ENCODE results near the gene FAM53A. TPM values are rescaled to one million over a fixed set of nuclear protein-coding genes. Genes with fewer than 3 reads are reported as not detected.

The FAM53A gene
- total and polyA plus RNA-seq, 2 of the 13 experiments (the other 11 are each of a cell fraction or from before 2014, with no cell fraction given): 0.48 to 1.1 TPM

GRCh38 chr4:1596393-1596792 is 87.7 kb downstream of the FAM53A start:
- Histone ChIP-seq H2AFZ (ENCODE audit: low read length) (no peak overlapping the region), H4K20me1 (ENCODE audit: insufficient read depth, low read length) (no peaks in the 10 kb centered on the region), H3K36me3 (replicated peaks in 1 of 2; ENCODE audit: control insufficient read depth in 1 of 2, insufficient read depth in 2 of 2, low read length in 2 of 2) (no peaks in the 10 kb centered on the region), H3K4me3 (replicated peaks in 1 of 3; ENCODE audit: insufficient read depth in 1 of 3, low read depth in 2 of 3, low read length in 3 of 3) (no peak overlapping the region), H3K4me1 (ENCODE audit: insufficient read depth, low read length) (no peaks in the 10 kb centered on the region), H3K27ac (ENCODE audit: extremely low read length, insufficient read depth, low read length) (no peak overlapping the region), H3K9me3 (ENCODE audit: low read length) (peaks cover under 1% of the 10 kb centered on the region; the same call in 1 of the 2 replicates), H3K79me2 (ENCODE audit: insufficient read depth, low read length) (no peaks in the 10 kb centered on the region), H3K4me2 (ENCODE audit: low read depth, low read length) (no peak overlapping the region), H3K9ac (ENCODE audit: insufficient read depth, low read depth, low read length) (no peak overlapping the region), H3K27me3 (ENCODE audit: control insufficient read depth in 1 of 2, insufficient read depth in 2 of 2, low read length in 2 of 2) (peaks cover 10 to 42% of the 10 kb centered on the region in 2 experiments)
- FAIRE-seq (no peak), ATAC-seq (no peak), DNase-seq (ENCODE audit: low spot score) (no peak)
- in situ Hi-C loops (cut with HindIII; ENCODE audit: extremely low pct_ligation_motif_present, low pct_unique_long_range_greater_than_20kb): no loop called here
- TF ChIP-seq ZNF737 (CRISPR knock-in tag; IDR thresholded peaks at IDR 0.05; ENCODE audit: borderline replicate concordance) (no peak), NFE2 (CRISPR knock-in tag; IDR thresholded peaks at IDR 0.05) (no peak), TBX3 (IDR thresholded peaks at IDR 0.05; ENCODE audit: borderline replicate concordance) (no peak), TSC22D2 (CRISPR knock-in tag; IDR thresholded peaks at IDR 0.05; ENCODE audit: borderline replicate concordance) (no peak), HOXA7 (CRISPR knock-in tag; IDR thresholded peaks at IDR 0.05) (no peak), TEF (CRISPR knock-in tag; IDR thresholded peaks at IDR 0.05) (no peak), KDM3A (CRISPR knock-in tag; IDR thresholded peaks at IDR 0.05; ENCODE audit: low read depth) (no peak), DNMT3B (CRISPR knock-in tag; conservative IDR thresholded peaks at IDR 0.05) (no peak), ZKSCAN5 (CRISPR knock-in tag; IDR thresholded peaks at IDR 0.05) (no peak), SRSF9 (IDR thresholded peaks at IDR 0.05; ENCODE audit: borderline replicate concordance, insufficient read depth, low read depth, low read length, poor library complexity, severe bottlenecking) (no peak), HNRNPUL1 (IDR thresholded peaks at IDR 0.05; ENCODE audit: low read depth, low read length) (no peak), FOXP1 (IDR thresholded peaks at IDR 0.05) (no peak), FOXP1 (CRISPR knock-in tag; IDR thresholded peaks at IDR 0.05) (no peak), RARG (CRISPR knock-in tag; IDR thresholded peaks at IDR 0.05; ENCODE audit: low read depth) (no peak), ZBTB40 (IDR thresholded peaks at IDR 0.05) (no peak), ZBTB40 (CRISPR knock-in tag; IDR thresholded peaks at IDR 0.05) (no peak), ZNF883 (CRISPR knock-in tag; IDR thresholded peaks at IDR 0.05; ENCODE audit: not compliant biosample characterization) (no peak)
- BruUV-seq (replicated peaks): no TSS peak
- intact Hi-C loops (cut with micrococcal nuclease; ENCODE audit: unreplicated experiment): no loop called here
- ChIA-PET CTCF (ENCODE audit: low intra/inter-chr PET ratio, low total read pairs) (no interaction called here), POLR2A (no interaction called here)
- WGBS (ENCODE audit: low lambda C conversion rate): 84% methylated on average over 16 of the region's 16 CpGs

Measured in HepG2 (cell line).